ENCODE results near the gene CEACAM1.

Gene CEACAM1

DNA sequence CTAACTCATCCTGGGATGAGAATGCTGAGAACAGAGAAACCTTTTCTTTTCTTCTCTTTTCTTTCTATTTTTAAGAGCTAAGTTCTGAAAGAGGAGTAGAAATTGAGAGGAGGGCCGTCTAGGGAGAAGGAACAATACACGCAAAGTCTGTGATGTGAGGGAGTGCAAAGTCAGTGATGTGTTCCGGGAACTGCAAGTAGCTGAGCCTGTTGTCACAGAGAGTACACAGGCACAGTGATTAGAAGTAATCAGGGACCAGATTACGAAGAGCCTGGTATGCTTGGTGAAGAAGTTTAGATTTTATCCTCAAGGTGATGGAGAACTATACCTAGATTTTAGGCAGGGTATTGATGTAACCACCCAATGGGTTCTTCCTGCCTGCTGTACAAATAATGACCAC, 53.5 kb downstream of the CEACAM1 start:
- H3K27ac ChIP-seq (ENCODE audit: low read depth, low read length) = peak overlapping the region; percentile 72
- no peak overlapping the region for H3K9ac ChIP-seq (ENCODE audit: low read depth, low read length)
- no peak overlapping the region for H3K4me3 ChIP-seq (ENCODE audit: low read depth, low read length)
- peaks cover 48% of the 10 kb centered on the region for H3K4me1 ChIP-seq (ENCODE audit: control insufficient read depth, insufficient read depth, low read length)
- no peaks in the 10 kb centered on the region for H3K9me3 ChIP-seq (ENCODE audit: control insufficient read depth, insufficient read depth, low read length)
- no peaks in the 10 kb centered on the region for H3K27me3 ChIP-seq (ENCODE audit: control insufficient read depth, insufficient read depth, low read length)
- no peaks in the 10 kb centered on the region for H3K36me3 ChIP-seq (ENCODE audit: control insufficient read depth, insufficient read depth, low read length)

DNA sequence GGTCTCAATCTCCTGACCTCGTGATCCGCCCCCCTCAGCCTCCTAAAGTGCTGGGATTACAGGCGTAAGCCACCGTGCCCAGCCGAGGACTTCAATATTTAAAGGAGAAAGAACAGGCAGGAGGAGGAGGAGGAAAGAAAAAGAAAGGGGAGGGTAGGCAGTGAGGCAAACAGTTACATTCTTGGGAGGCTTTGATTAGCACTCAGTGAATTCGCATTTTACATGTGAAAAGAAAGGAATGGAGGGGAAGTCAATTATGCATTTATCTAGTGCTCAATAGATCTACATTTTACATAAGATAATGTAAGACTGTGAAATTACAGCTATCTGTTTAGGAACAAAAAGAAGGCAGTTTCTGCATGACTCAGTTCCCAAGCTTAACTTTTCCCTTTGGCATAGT, 54.6 kb downstream of the CEACAM1 start:
- Histone ChIP-seq H3K9ac (ENCODE audit: low read depth, low read length) (peak overlapping the region; percentile 34; the same call in 1 of the 2 replicates), H3K4me1 (ENCODE audit: control insufficient read depth, insufficient read depth, low read length) (peaks cover 48% of the 10 kb centered on the region), H3K36me3 (ENCODE audit: control insufficient read depth, insufficient read depth, low read length) (no peaks in the 10 kb centered on the region), H3K27me3 (ENCODE audit: control insufficient read depth, insufficient read depth, low read length) (no peaks in the 10 kb centered on the region), H3K27ac (ENCODE audit: low read depth, low read length) (peak overlapping the region; percentile 91), H3K4me3 (ENCODE audit: low read depth, low read length) (no peak overlapping the region), H3K9me3 (ENCODE audit: control insufficient read depth, insufficient read depth, low read length) (no peaks in the 10 kb centered on the region)

DNA sequence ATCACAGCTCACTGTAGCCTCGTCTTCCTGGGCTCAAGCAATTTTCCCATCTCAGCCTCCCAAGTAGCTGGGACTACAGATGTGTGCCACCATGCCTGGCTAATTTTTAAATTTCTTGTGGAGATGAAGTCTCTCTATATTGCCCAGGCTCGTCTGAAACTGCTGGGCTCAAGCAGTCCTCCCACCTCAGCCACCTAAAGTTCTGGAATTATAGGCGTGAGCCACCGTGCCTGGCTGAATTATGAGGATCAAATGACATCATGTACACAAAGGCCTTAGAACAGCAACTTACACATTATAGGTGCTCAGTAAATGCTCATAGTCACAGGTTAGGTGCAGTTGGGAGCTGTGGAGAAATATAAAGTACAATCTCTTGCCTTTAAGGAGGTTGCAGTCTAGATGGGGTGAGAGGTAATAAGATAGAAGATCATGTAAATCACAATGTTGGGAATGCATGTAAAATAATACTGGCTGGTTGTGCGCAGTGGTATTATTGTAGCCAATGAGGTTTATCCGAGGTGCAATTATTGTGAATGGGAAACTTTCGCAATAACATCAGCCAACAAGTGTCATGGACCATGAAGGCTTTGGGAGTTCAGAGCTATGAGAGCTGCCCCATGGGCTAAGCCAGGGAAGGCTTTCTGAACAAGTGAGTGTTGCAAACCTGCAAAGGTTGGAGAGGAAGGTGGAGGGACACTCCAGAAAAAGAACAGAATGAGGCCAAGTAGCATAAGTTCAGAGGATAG, 55.7 kb downstream of the CEACAM1 start:
- Histone ChIP-seq H3K9ac (ENCODE audit: low read depth, low read length) (no peak overlapping the region), H3K4me1 (ENCODE audit: control insufficient read depth, insufficient read depth, low read length) (peaks cover 48% of the 10 kb centered on the region), H3K27ac (ENCODE audit: low read depth, low read length) (peak overlapping the region; percentile 82), H3K9me3 (ENCODE audit: control insufficient read depth, insufficient read depth, low read length) (no peaks in the 10 kb centered on the region), H3K36me3 (ENCODE audit: control insufficient read depth, insufficient read depth, low read length) (no peaks in the 10 kb centered on the region), H3K4me3 (ENCODE audit: low read depth, low read length) (no peak overlapping the region), H3K27me3 (ENCODE audit: control insufficient read depth, insufficient read depth, low read length) (no peaks in the 10 kb centered on the region)

DNA sequence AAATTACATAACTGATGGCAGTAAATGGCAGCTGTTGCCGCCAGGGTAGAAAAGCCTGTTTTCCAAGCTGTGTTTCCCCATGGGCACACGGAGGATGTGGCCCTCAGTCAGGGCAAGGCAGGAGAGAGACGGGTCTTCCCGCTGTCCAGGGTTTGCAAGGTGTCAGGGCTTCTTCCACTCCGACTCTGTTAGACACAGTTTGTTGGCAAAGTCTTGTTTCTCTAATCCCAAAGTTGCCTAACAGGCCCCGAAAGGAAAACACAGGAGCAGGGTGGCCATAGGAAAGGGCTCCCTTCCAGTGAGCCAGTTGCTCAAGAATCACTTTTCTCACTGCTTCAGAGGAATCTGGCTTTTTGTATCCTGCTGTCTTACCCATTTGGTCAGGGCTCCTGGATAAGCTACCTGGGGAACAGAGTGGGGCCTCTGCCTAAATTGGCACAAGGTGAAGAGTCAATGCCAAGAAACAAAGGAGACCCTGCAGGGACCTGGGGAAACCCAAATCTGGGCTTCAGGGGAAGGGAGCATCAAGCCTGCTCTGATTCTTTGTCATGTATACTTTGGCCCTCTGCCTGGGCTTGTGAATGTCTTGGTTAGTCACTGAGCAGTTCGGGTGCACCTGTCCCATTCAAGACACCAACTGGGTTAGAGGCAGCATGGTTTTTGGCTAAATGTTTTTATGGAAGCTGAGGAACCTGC, 56.6 kb downstream of the CEACAM1 start:
- peaks cover 45% of the 10 kb centered on the region for H3K4me1 ChIP-seq (ENCODE audit: control insufficient read depth, insufficient read depth, low read length)
- no peaks in the 10 kb centered on the region for H3K36me3 ChIP-seq (ENCODE audit: control insufficient read depth, insufficient read depth, low read length)
- H3K4me3 ChIP-seq (ENCODE audit: low read depth, low read length) = no peak overlapping the region
- no peak overlapping the region for H3K9ac ChIP-seq (ENCODE audit: low read depth, low read length)
- H3K27me3 ChIP-seq (ENCODE audit: control insufficient read depth, insufficient read depth, low read length) = no peaks in the 10 kb centered on the region
- H3K27ac ChIP-seq (ENCODE audit: low read depth, low read length) = peak overlapping the region; percentile 82
- no peaks in the 10 kb centered on the region for H3K9me3 ChIP-seq (ENCODE audit: control insufficient read depth, insufficient read depth, low read length)

DNA sequence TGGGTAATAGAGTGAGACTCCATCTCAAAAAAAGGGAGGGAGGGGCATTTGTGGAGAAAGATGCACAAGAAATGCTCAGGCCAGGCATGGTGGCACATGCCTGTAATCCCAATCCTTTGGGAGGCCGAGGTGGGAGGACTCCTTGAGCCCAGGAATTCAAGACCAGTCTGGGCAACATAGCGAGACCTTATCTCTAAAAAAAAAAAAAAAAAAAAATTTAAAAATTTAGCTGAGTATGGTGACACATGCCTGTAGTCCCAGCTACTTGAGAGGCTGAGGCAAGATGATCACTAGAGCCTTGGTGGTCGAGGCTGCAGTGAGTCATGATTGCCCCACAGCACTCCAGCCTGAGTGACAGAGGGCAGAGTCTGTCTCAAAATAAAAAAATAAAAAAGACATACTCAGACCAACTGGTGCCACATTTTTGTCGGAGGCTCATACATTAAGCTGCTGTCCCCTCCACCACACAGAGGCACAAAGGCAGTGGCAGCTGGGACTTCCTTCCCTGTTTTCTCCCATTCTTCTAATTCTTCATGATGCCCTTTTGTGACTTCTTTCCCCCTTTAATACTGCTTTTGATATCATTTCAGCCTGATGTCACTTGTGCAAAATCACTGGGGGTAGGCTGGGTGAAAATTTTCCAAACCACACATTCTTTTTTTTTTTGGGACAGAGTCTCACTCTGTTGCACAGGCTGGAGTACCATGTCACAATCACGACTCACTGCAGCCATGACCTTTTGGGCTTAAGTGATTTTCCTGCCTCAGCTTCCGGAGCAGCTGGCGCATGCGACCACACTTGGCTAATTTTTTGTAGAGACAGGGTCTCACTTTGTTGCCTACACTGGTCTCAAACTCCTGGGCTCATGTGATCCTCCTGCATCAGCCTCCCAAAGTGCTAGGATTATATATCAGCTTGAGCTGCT, 58.7 kb downstream of the CEACAM1 start:
- Histone ChIP-seq H3K9ac (ENCODE audit: low read depth, low read length) (no peak overlapping the region), H3K36me3 (ENCODE audit: control insufficient read depth, insufficient read depth, low read length) (no peaks in the 10 kb centered on the region), H3K9me3 (ENCODE audit: control insufficient read depth, insufficient read depth, low read length) (no peaks in the 10 kb centered on the region), H3K27ac (ENCODE audit: low read depth, low read length) (no peak overlapping the region), H3K27me3 (ENCODE audit: control insufficient read depth, insufficient read depth, low read length) (no peaks in the 10 kb centered on the region), H3K4me1 (ENCODE audit: control insufficient read depth, insufficient read depth, low read length) (peaks cover 31% of the 10 kb centered on the region), H3K4me3 (ENCODE audit: low read depth, low read length) (no peak overlapping the region)

DNA sequence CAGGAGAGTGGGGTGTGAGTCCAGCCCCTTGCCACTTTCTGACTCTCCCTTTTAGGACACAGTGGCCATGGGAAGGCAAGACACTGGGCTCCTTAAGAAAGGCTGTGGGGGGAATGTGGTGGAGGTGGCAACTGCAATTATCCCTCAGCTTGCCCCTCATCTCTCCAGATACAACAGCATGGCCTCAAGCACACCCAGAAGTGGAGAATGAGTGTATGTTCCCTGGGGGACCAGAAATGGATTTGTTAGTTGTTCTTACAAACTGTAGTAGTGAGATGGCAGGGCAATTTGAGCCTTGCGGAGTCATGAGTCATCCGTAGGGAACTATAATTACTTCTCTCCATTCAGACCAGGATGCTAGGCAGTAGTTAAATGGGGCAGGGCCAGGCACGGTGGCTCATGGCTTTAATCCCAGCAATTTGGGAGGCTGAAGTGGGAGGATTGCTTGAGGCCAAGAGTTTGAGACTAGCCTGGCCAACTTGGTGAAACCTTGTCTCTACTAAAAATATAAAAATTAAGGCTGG, 59.9 kb downstream of the CEACAM1 start:
- no peaks in the 10 kb centered on the region for H3K9me3 ChIP-seq (ENCODE audit: control insufficient read depth, insufficient read depth, low read length)
- no peak overlapping the region for H3K27ac ChIP-seq (ENCODE audit: low read depth, low read length)
- H3K36me3 ChIP-seq (ENCODE audit: control insufficient read depth, insufficient read depth, low read length) = no peaks in the 10 kb centered on the region
- H3K9ac ChIP-seq (ENCODE audit: low read depth, low read length) = no peak overlapping the region
- peaks cover 24% of the 10 kb centered on the region for H3K4me1 ChIP-seq (ENCODE audit: control insufficient read depth, insufficient read depth, low read length)
- H3K27me3 ChIP-seq (ENCODE audit: control insufficient read depth, insufficient read depth, low read length) = no peaks in the 10 kb centered on the region
- no peak overlapping the region for H3K4me3 ChIP-seq (ENCODE audit: low read depth, low read length)

DNA sequence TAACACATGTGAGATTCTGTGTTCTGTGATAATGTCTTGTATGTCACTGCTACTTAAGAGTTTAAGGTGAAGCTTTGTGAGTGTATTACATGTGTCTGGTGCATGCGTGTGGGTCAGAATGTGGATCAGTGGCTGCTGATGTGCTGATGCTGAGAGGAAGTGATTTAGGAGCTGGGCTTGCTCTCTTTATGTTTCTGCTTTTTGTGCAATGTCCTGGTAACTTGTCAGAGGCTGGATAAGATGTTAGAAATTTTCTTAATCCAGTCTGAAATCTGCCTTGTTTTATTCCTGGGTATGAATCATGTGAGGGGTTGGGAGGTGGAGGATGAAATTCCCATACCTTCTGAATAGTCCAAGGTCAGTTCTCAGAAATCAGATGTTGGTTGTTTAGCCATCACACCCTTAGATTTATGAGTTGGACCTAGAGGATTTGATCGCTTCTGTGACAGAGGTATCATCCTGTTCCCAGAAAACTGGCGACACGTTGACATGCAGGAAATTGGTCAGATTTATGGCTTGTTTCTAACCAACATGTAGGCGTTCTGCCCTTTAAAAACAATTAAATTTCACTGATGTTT, 61.0 kb downstream of the CEACAM1 start:
- Histone ChIP-seq H3K9ac (ENCODE audit: low read depth, low read length) (no peak overlapping the region), H3K27me3 (ENCODE audit: control insufficient read depth, insufficient read depth, low read length) (no peaks in the 10 kb centered on the region), H3K4me1 (ENCODE audit: control insufficient read depth, insufficient read depth, low read length) (peaks cover 14% of the 10 kb centered on the region), H3K36me3 (ENCODE audit: control insufficient read depth, insufficient read depth, low read length) (no peaks in the 10 kb centered on the region), H3K27ac (ENCODE audit: low read depth, low read length) (no peak overlapping the region), H3K9me3 (ENCODE audit: control insufficient read depth, insufficient read depth, low read length) (no peaks in the 10 kb centered on the region), H3K4me3 (ENCODE audit: low read depth, low read length) (no peak overlapping the region)

DNA sequence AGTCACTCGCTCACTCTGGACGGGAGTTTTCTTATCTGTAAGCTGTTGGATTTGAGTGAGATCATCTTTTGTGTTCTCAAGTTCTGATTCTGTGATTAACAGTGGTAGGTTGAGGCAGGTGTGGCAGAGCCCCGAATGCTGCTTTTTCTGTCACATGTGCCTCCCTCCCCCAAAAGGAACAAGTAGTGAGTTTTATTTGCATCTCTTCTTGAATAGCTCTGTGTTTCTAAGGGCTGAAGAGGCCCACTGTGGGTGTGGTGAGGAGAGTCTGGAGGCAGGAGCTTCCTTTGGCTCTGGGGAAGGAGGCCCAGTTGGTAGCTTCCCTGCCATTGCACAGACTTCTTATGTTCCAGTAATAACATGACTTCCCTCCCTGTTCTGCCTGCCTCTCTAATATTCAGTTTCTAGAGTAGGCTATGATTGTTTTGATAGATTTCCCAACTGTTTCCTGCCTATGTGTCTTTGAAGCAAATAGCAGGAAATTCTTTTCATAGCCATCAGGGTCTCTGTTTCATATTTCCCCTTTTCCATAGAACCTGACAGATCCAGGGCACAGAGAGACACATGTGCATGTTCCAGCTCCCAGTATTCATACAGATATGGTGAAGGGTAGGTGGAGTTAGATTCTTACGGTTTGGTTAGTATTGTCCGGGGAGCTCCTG, 61.6 kb downstream of the CEACAM1 start:
- H3K36me3 ChIP-seq (ENCODE audit: control insufficient read depth, insufficient read depth, low read length) = no peaks in the 10 kb centered on the region
- no peaks in the 10 kb centered on the region for H3K27me3 ChIP-seq (ENCODE audit: control insufficient read depth, insufficient read depth, low read length)
- H3K27ac ChIP-seq (ENCODE audit: low read depth, low read length) = no peak overlapping the region
- peaks cover 8% of the 10 kb centered on the region for H3K4me1 ChIP-seq (ENCODE audit: control insufficient read depth, insufficient read depth, low read length)
- H3K4me3 ChIP-seq (ENCODE audit: low read depth, low read length) = no peak overlapping the region
- no peaks in the 10 kb centered on the region for H3K9me3 ChIP-seq (ENCODE audit: control insufficient read depth, insufficient read depth, low read length)
- H3K9ac ChIP-seq (ENCODE audit: low read depth, low read length) = no peak overlapping the region

DNA sequence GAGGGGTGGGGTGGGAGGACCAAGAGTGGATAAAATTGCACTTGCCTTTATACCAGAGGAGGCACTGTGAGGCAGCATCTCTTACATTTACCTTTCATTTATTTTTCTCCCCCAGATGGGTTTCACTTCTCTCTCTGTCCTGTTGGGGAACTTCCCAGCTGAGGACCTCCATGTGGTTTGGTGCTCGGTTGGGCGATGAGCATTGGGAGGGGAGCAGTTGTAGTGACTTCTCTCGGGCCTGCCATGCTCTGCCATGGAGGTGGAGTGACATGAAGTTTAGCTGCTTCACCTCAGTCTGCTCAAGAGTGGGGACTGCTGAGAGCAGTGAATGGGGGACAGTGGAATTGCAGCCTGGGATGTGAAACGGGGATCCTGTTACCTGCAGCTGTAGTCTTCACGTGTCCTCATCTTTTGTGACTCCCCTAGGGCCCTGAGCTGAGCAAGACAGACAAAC, 62.4 kb downstream of the CEACAM1 start:
- Histone ChIP-seq H3K27ac (ENCODE audit: low read depth, low read length) (no peak overlapping the region), H3K36me3 (ENCODE audit: control insufficient read depth, insufficient read depth, low read length) (no peaks in the 10 kb centered on the region), H3K9me3 (ENCODE audit: control insufficient read depth, insufficient read depth, low read length) (no peaks in the 10 kb centered on the region), H3K4me3 (ENCODE audit: low read depth, low read length) (no peak overlapping the region), H3K9ac (ENCODE audit: low read depth, low read length) (no peak overlapping the region), H3K27me3 (ENCODE audit: control insufficient read depth, insufficient read depth, low read length) (no peaks in the 10 kb centered on the region), H3K4me1 (ENCODE audit: control insufficient read depth, insufficient read depth, low read length) (peaks cover under 1% of the 10 kb centered on the region; the same call in 1 of the 2 replicates)

DNA sequence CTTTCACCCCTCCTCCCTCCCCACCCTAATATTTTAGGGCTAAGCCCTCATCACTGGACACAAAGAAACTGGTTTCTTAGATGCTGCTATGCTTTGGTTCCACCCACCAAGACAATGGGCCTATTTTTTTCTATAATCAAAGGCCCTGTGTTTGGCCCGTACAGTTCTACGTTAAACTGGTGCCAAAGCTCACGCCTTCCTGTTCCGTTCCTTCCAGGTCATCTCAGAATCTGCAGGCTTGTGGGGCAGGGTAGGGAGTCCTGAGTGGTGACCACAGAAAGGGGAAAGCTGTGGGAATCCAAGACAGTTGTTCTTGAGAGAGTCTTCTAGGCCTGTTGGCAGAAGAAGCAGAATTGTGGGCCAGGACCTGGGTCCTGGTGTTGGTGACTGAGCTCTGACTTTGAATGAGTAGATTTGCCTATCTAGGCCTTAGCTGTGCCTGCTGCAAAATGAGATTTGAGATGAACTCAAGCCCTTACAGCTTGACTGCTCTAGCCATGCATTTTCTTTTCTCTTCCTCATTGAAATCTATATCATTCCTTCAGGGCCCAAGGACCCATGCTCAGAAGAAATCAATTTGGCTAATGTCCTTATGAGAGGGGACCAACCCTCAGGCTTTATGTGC, 66.5 kb downstream of the CEACAM1 start:
- H3K4me1 ChIP-seq (ENCODE audit: control insufficient read depth, insufficient read depth, low read length) = peaks cover 8% of the 10 kb centered on the region; the same call in 1 of the 2 replicates
- H3K9ac ChIP-seq (ENCODE audit: low read depth, low read length) = no peak overlapping the region
- no peaks in the 10 kb centered on the region for H3K9me3 ChIP-seq (ENCODE audit: control insufficient read depth, insufficient read depth, low read length)
- no peak overlapping the region for H3K4me3 ChIP-seq (ENCODE audit: low read depth, low read length)
- H3K27ac ChIP-seq (ENCODE audit: low read depth, low read length) = no peak overlapping the region
- H3K27me3 ChIP-seq (ENCODE audit: control insufficient read depth, insufficient read depth, low read length) = no peaks in the 10 kb centered on the region
- H3K36me3 ChIP-seq (ENCODE audit: control insufficient read depth, insufficient read depth, low read length) = no peaks in the 10 kb centered on the region

Measured in HUES48 (cell line).